ENCODE data around the gene UMPS.

UMPS gene

GRCh38 chr3:124766113-124767095, 36.2 kb downstream of the UMPS start:
- H3K4me3 ChIP-seq (ENCODE audit: low read depth, low read length), result no peak overlapping the region
- CTCF ChIA-PET, result interaction anchor here (10.8 kb wide), 1 partner anchor 138 kb away, joined by 201 read pairs; no protein-coding TSS in a partner anchor
- no peaks in the 10 kb centered on the region for H3K9me3 ChIP-seq (ENCODE audit: control insufficient read depth, insufficient read depth, low read depth, low read length)
- peaks cover 0 to 50% of the 10 kb centered on the region in 2 experiments; a peak in 2 of 3 replicates for H3K36me3 ChIP-seq (ENCODE audit: control insufficient read depth in 2 of 2, insufficient read depth in 1 of 2, low read length in 2 of 2)
- H3K27ac ChIP-seq (ENCODE audit: extremely low read depth, low read depth, low read length), result no peak overlapping the region
- H3K4me1 ChIP-seq (ENCODE audit: control insufficient read depth, insufficient read depth, low read length), result 0 out of 2 replicates have a peak, but pooled peaks cover 2% of the 10 kb centered on the region
- TF ChIP-seq ZNF670 (tag by site-specific recombination; IDR thresholded peaks at IDR 0.05; ENCODE audit: low read depth) (no peak), PRDM1 (tag by site-specific recombination; IDR thresholded peaks at IDR 0.05) (no peak), ZNF311 (tag by site-specific recombination; IDR thresholded peaks at IDR 0.05; ENCODE audit: borderline replicate concordance) (no peak), ZFP3 (tag by site-specific recombination; IDR thresholded peaks at IDR 0.05; ENCODE audit: low read depth) (no peak), ZNF580 (tag by site-specific recombination; IDR thresholded peaks at IDR 0.05) (no peak), ZNF768 (tag by site-specific recombination; IDR thresholded peaks at IDR 0.05) (no peak), EGR2 (tag by site-specific recombination; IDR thresholded peaks at IDR 0.05; ENCODE audit: low read depth) (no peak), ZBTB17 (tag by site-specific recombination; IDR thresholded peaks at IDR 0.05) (no peak), KLF7 (tag by site-specific recombination; IDR thresholded peaks at IDR 0.05; ENCODE audit: borderline replicate concordance) (no peak), ZNF133 (tag by site-specific recombination; IDR thresholded peaks at IDR 0.05) (no peak), ZNF19 (tag by site-specific recombination; IDR thresholded peaks at IDR 0.05; ENCODE audit: low read depth) (no peak), ELK4 (IDR thresholded peaks at IDR 0.05; ENCODE audit: borderline replicate concordance, low read depth, low read length) (no peak)
- TF ChIP-seq, protein P1, sequence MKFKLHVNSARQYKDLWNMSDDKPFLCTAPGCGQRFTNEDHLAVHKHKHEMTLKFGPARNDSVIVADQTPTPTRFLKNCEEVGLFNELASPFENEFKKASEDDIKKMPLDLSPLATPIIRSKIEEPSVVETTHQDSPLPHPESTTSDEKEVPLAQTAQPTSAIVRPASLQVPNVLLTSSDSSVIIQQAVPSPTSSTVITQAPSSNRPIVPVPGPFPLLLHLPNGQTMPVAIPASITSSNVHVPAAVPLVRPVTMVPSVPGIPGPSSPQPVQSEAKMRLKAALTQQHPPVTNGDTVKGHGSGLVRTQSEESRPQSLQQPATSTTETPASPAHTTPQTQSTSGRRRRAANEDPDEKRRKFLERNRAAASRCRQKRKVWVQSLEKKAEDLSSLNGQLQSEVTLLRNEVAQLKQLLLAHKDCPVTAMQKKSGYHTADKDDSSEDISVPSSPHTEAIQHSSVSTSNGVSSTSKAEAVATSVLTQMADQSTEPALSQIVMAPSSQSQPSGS (tag by site-specific recombination; IDR thresholded peaks at IDR 0.05; ENCODE audit: low read depth), result no peak
- TF ChIP-seq, protein P2, sequence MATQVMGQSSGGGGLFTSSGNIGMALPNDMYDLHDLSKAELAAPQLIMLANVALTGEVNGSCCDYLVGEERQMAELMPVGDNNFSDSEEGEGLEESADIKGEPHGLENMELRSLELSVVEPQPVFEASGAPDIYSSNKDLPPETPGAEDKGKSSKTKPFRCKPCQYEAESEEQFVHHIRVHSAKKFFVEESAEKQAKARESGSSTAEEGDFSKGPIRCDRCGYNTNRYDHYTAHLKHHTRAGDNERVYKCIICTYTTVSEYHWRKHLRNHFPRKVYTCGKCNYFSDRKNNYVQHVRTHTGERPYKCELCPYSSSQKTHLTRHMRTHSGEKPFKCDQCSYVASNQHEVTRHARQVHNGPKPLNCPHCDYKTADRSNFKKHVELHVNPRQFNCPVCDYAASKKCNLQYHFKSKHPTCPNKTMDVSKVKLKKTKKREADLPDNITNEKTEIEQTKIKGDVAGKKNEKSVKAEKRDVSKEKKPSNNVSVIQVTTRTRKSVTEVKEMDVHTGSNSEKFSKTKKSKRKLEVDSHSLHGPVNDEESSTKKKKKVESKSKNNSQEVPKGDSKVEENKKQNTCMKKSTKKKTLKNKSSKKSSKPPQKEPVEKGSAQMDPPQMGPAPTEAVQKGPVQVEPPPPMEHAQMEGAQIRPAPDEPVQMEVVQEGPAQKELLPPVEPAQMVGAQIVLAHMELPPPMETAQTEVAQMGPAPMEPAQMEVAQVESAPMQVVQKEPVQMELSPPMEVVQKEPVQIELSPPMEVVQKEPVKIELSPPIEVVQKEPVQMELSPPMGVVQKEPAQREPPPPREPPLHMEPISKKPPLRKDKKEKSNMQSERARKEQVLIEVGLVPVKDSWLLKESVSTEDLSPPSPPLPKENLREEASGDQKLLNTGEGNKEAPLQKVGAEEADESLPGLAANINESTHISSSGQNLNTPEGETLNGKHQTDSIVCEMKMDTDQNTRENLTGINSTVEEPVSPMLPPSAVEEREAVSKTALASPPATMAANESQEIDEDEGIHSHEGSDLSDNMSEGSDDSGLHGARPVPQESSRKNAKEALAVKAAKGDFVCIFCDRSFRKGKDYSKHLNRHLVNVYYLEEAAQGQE (tag by site-specific recombination; IDR thresholded peaks at IDR 0.05), result no peak
- TF ChIP-seq, protein P3, sequence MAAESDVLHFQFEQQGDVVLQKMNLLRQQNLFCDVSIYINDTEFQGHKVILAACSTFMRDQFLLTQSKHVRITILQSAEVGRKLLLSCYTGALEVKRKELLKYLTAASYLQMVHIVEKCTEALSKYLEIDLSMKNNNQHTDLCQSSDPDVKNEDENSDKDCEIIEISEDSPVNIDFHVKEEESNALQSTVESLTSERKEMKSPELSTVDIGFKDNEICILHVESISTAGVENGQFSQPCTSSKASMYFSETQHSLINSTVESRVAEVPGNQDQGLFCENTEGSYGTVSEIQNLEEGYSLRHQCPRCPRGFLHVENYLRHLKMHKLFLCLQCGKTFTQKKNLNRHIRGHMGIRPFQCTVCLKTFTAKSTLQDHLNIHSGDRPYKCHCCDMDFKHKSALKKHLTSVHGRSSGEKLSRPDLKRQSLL (tag by site-specific recombination; IDR thresholded peaks at IDR 0.05), result no peak
- POLR2A ChIA-PET, result no interaction called here

DNA sequence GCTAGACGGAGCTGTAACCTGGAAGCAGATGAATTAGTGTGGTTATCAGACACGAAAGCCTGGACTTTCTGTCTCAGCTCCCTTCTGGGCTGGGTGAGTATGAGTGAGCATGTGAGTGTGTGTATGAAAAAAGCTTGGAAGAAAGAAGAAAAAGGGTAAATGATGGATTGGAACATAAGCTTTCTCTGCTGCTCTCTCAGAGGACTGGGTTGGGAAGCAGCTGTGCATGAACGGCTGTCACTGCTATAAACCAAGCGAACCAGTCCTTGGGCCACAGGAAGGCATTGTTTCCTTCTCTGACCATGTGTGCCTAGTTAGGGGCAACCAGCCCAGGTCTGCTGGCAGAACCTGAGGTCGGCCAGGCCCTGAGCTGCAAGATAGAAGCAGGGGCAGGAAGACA, 37.0 kb downstream of the UMPS start:
- H3K9me3 ChIP-seq (ENCODE audit: control insufficient read depth, insufficient read depth, low read depth, low read length), result no peaks in the 10 kb centered on the region
- no peak overlapping the region for H3K4me3 ChIP-seq (ENCODE audit: low read depth, low read length)
- peaks cover 0 to 50% of the 10 kb centered on the region in 2 experiments; a peak in 2 of 3 replicates for H3K36me3 ChIP-seq (ENCODE audit: control insufficient read depth in 2 of 2, insufficient read depth in 1 of 2, low read length in 2 of 2)
- ChIA-PET CTCF (interaction anchor here (0.8 to 10.8 kb wide), 2 partner anchors 137 to 202 kb away, joined by 3 to 201 read pairs; no protein-coding TSS in a partner anchor), POLR2A (no interaction called here)
- TF ChIP-seq ZFHX2 (tag by site-specific recombination; conservative IDR thresholded peaks at IDR 0.05), result no peak
- TF ChIP-seq ZXDB (tag by site-specific recombination; IDR thresholded peaks at IDR 0.05), result no peak
- TF ChIP-seq ZNF707 (tag by site-specific recombination; IDR thresholded peaks at IDR 0.05), result no peak
- H3K27ac ChIP-seq (ENCODE audit: extremely low read depth, low read depth, low read length), result no peak overlapping the region
- 0 out of 2 replicates have a peak, but pooled peaks cover 4% of the 10 kb centered on the region for H3K4me1 ChIP-seq (ENCODE audit: control insufficient read depth, insufficient read depth, low read length)

Measured in HEK293 (cell line).